ENCODE data around the gene PEX11B. TPM values are rescaled to one million over a fixed set of nuclear protein-coding genes. Genes with fewer than 3 reads are reported as not detected.

Gene PEX11B
- total and polyA plus RNA-seq, 9 donors, result 18.2 to 44.4 (median 26.9) TPM

GRCh38 chr1:145964328-145965118 is 46.0 kb upstream of the PEX11B start, which contains the start of the genes ANKRD34A and POLR3GL:
Gene ANKRD34A (minus strand): TSS chr1:145964575. CDS start chr1:145961759, 2,816 bp downstream.
Gene POLR3GL (plus strand): TSS chr1:145964690. CDS start chr1:145974866, 10,176 bp downstream.
- WGBS, 3 donors, result 0 to 1% (median 0%) methylated on average over 37 of the region's 37 CpGs
- peak; percentile 93 to 96 (median 95) for DNase-seq
- Histone ChIP-seq H3K27me3 (no peaks in the 10 kb centered on the region), H3K36me3 (no peaks in the 10 kb centered on the region), H3K4me3 (peak within 1 kb of the TSS; percentile 43), H3K27ac (peak within 1 kb of the TSS; percentile 59 to 87), H3K9me3 (no peaks in the 10 kb centered on the region), H3K4me1 (ENCODE audit: insufficient read depth) (peaks cover 1% of the 10 kb centered on the region)
- peak; percentile 92 for TF ChIP-seq POLR2A (IDR thresholded peaks at IDR 0.05)
- TF ChIP-seq CTCF (IDR thresholded peaks at IDR 0.05), result no peak
- no peak for TF ChIP-seq EP300 (IDR thresholded peaks at IDR 0.05)
- intact Hi-C loops (cut with DNase I), result loop anchor here in 3 of 4 donors (5.0 kb wide), 2 partner anchors 37 to 47 kb away; partner anchors contain the start of genes PEX11B (in 2 of the 3) and RBM8A (in 1 of the 3)

GRCh38 chr1:145963265-145964019 is 44.9 kb upstream of the PEX11B start:
- TF ChIP-seq CTCF (IDR thresholded peaks at IDR 0.05), result no peak
- TF ChIP-seq EP300 (IDR thresholded peaks at IDR 0.05), result no peak
- no peak for TF ChIP-seq POLR2A (IDR thresholded peaks at IDR 0.05)
- Histone ChIP-seq H3K27ac (peak overlapping the region; percentile 59 to 87), H3K4me1 (ENCODE audit: insufficient read depth) (peaks cover 1% of the 10 kb centered on the region), H3K9me3 (no peaks in the 10 kb centered on the region), H3K27me3 (no peaks in the 10 kb centered on the region), H3K36me3 (no peaks in the 10 kb centered on the region), H3K4me3 (peak overlapping the region; percentile 43)
- no peak for DNase-seq
- WGBS, 3 donors, result 14 to 19% (median 17%) methylated on average over 5 of the region's 5 CpGs
- intact Hi-C loops (cut with DNase I), result loop anchor here in 3 of 4 donors (5.0 kb wide), 2 partner anchors 36 to 46 kb away; partner anchors contain the start of genes PEX11B (in 2 of the 3) and RBM8A (in 1 of the 3)

- H3K27ac ChIP-seq, result peak overlapping the region; percentile 87 to 91
- H3K27me3 ChIP-seq, result no peaks in the 10 kb centered on the region
- TF ChIP-seq POLR2A (IDR thresholded peaks at IDR 0.05), result no peak
- no peak for TF ChIP-seq EP300 (IDR thresholded peaks at IDR 0.05)
- TF ChIP-seq CTCF (IDR thresholded peaks at IDR 0.05), result no peak
- peak; percentile 72 to 79 (median 78) for DNase-seq
- peak overlapping the region; percentile 58 for H3K4me3 ChIP-seq
- peaks cover 1% of the 10 kb centered on the region for H3K4me1 ChIP-seq (ENCODE audit: insufficient read depth)
- intact Hi-C loops (cut with DNase I), result loop anchor here in 3 of 4 donors (5.0 kb wide), 2 partner anchors 35 to 45 kb away; partner anchors contain the start of genes PEX11B (in 2 of the 3) and RBM8A (in 1 of the 3)
- no peaks in the 10 kb centered on the region for H3K36me3 ChIP-seq
- H3K9me3 ChIP-seq, result no peaks in the 10 kb centered on the region
- 2 to 3% (median 3%) methylated on average over 25 to 36 of the region's 36 CpGs for WGBS, 3 donors
These were observed 43.9 kb upstream of the PEX11B start for GRCh38 chr1:145962157-145963102.
